ENCODE data around the gene MUC4. TPM values are rescaled to one million over a fixed set of nuclear protein-coding genes. Genes with fewer than 3 reads are reported as not detected.
A peak's percentile ranks its signal among the peaks of the same experiment; 100 is the strongest.

Gene MUC4
- total and polyA plus RNA-seq, 2 experiments from 2014 or later: 1.3 TPM

DNA sequence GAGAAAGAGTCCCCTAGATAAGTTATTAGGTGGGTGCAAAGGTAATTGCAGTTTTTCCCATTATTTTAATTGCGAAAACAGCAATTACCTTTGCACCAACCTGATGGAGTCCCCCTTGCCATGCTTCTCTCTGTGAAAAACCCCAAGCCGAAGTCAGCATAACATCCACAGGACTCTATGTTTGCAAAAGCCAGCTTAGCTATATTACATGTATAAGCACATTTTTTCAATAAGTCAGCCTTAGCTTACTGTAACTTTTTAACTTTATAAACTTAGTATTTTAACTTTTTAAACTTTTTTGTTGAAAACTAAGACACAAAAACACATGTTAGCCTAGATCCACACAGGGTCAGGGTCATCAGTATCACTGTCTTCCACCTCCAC lies 112.3 kb downstream of the MUC4 start (continued):
- TF ChIP-seq, protein P1, sequence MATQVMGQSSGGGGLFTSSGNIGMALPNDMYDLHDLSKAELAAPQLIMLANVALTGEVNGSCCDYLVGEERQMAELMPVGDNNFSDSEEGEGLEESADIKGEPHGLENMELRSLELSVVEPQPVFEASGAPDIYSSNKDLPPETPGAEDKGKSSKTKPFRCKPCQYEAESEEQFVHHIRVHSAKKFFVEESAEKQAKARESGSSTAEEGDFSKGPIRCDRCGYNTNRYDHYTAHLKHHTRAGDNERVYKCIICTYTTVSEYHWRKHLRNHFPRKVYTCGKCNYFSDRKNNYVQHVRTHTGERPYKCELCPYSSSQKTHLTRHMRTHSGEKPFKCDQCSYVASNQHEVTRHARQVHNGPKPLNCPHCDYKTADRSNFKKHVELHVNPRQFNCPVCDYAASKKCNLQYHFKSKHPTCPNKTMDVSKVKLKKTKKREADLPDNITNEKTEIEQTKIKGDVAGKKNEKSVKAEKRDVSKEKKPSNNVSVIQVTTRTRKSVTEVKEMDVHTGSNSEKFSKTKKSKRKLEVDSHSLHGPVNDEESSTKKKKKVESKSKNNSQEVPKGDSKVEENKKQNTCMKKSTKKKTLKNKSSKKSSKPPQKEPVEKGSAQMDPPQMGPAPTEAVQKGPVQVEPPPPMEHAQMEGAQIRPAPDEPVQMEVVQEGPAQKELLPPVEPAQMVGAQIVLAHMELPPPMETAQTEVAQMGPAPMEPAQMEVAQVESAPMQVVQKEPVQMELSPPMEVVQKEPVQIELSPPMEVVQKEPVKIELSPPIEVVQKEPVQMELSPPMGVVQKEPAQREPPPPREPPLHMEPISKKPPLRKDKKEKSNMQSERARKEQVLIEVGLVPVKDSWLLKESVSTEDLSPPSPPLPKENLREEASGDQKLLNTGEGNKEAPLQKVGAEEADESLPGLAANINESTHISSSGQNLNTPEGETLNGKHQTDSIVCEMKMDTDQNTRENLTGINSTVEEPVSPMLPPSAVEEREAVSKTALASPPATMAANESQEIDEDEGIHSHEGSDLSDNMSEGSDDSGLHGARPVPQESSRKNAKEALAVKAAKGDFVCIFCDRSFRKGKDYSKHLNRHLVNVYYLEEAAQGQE (IDR thresholded peaks at IDR 0.05; ENCODE audit: unreplicated experiment): no peak
- TF ChIP-seq, protein P2, sequence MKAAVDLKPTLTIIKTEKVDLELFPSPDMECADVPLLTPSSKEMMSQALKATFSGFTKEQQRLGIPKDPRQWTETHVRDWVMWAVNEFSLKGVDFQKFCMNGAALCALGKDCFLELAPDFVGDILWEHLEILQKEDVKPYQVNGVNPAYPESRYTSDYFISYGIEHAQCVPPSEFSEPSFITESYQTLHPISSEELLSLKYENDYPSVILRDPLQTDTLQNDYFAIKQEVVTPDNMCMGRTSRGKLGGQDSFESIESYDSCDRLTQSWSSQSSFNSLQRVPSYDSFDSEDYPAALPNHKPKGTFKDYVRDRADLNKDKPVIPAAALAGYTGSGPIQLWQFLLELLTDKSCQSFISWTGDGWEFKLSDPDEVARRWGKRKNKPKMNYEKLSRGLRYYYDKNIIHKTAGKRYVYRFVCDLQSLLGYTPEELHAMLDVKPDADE (IDR thresholded peaks at IDR 0.05): no peak
- no peak for TF ChIP-seq ZNF331 (CRISPR knock-in tag; IDR thresholded peaks at IDR 0.05; ENCODE audit: low read depth)
- no peak for TF ChIP-seq JUNB (IDR thresholded peaks at IDR 0.05; ENCODE audit: unreplicated experiment)
- TF ChIP-seq NANOG (IDR thresholded peaks at IDR 0.05; ENCODE audit: borderline replicate concordance): no peak

DNA sequence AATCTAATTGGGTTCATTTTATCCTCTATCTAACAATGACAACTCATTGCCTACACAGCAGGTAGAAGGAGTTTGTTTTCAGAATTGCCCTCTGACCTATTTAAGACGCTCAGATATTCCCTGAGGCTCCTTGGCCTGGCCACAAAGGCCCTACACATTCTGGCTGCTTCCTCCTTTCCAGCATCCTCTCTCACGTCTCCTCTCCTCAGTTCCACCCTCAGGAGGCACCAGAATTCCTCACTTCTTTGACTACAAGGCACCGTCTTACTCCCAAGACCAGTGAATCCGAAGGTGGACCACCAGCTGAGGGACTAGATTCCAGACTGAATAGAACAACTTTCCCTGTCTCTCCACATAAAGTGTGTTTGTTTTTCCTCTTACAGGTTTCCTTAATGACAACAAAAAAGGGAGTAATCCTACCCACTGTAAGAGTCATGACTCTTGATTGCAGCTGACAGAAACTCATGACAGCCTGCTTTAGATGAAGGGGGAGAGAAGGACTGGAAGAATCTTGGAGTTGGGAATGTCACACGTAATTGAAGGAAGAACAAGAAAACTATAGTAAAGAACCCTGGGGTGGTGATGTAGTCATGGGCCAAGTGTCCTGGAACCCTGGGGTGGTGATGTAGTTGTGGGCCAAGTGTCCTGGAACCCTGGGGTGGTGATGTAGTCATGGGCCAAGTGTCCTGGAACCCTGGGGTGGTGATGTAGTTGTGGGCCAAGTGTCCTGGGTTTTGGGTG lies 112.9 kb downstream of the MUC4 start:
- Mint-ChIP-seq H3K27me3 (ENCODE audit: insufficient read depth, low read depth, poor library complexity) (no peaks in the 10 kb centered on the region), H3K27ac (peak overlapping the region; percentile 10; the same call in 1 of the 2 replicates)

More for the DNA sequence above, 112.9 kb downstream of the MUC4 start:
- no peak for DNase-seq (ENCODE audit: low spot score)
- no peak overlapping the region for H3K27ac ChIP-seq (ENCODE audit: low read depth)
- H3K9me3 Mint-ChIP-seq: no peaks in the 10 kb centered on the region
- no peak for TF ChIP-seq NANOG (IDR thresholded peaks at IDR 0.05; ENCODE audit: borderline replicate concordance)
- TF ChIP-seq, protein P3, sequence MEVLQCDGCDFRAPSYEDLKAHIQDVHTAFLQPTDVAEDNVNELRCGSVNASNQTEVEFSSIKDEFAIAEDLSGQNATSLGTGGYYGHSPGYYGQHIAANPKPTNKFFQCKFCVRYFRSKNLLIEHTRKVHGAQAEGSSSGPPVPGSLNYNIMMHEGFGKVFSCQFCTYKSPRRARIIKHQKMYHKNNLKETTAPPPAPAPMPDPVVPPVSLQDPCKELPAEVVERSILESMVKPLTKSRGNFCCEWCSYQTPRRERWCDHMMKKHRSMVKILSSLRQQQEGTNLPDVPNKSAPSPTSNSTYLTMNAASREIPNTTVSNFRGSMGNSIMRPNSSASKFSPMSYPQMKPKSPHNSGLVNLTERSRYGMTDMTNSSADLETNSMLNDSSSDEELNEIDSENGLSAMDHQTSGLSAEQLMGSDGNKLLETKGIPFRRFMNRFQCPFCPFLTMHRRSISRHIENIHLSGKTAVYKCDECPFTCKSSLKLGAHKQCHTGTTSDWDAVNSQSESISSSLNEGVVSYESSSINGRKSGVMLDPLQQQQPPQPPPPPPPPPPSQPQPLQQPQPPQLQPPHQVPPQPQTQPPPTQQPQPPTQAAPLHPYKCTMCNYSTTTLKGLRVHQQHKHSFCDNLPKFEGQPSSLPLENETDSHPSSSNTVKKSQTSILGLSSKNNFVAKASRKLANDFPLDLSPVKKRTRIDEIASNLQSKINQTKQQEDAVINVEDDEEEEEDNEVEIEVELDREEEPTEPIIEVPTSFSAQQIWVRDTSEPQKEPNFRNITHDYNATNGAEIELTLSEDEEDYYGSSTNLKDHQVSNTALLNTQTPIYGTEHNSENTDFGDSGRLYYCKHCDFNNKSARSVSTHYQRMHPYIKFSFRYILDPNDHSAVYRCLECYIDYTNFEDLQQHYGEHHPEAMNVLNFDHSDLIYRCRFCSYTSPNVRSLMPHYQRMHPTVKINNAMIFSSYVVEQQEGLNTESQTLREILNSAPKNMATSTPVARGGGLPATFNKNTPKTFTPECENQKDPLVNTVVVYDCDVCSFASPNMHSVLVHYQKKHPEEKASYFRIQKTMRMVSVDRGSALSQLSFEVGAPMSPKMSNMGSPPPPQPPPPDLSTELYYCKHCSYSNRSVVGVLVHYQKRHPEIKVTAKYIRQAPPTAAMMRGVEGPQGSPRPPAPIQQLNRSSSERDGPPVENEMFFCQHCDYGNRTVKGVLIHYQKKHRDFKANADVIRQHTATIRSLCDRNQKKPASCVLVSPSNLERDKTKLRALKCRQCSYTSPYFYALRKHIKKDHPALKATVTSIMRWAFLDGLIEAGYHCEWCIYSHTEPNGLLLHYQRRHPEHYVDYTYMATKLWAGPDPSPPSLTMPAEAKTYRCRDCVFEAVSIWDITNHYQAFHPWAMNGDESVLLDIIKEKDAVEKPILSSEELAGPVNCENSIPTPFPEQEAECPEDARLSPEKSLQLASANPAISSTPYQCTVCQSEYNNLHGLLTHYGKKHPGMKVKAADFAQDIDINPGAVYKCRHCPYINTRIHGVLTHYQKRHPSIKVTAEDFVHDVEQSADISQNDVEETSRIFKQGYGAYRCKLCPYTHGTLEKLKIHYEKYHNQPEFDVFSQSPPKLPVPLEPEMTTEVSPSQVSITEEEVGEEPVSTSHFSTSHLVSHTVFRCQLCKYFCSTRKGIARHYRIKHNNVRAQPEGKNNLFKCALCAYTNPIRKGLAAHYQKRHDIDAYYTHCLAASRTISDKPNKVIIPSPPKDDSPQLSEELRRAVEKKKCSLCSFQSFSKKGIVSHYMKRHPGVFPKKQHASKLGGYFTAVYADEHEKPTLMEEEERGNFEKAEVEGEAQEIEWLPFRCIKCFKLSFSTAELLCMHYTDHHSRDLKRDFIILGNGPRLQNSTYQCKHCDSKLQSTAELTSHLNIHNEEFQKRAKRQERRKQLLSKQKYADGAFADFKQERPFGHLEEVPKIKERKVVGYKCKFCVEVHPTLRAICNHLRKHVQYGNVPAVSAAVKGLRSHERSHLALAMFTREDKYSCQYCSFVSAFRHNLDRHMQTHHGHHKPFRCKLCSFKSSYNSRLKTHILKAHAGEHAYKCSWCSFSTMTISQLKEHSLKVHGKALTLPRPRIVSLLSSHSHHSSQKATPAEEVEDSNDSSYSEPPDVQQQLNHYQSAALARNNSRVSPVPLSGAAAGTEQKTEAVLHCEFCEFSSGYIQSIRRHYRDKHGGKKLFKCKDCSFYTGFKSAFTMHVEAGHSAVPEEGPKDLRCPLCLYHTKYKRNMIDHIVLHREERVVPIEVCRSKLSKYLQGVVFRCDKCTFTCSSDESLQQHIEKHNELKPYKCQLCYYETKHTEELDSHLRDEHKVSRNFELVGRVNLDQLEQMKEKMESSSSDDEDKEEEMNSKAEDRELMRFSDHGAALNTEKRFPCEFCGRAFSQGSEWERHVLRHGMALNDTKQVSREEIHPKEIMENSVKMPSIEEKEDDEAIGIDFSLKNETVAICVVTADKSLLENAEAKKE (CRISPR knock-in tag; IDR thresholded peaks at IDR 0.05): 0 out of 2 replicates have a peak, but pooled peaks have one; percentile 27
- H3K36me3 ChIP-seq (ENCODE audit: insufficient read depth): no peaks in the 10 kb centered on the region
- H3K4me3 Mint-ChIP-seq: no peak overlapping the region
- H3K9me2 ChIP-seq (ENCODE audit: insufficient read depth): no peaks in the 10 kb centered on the region
- H4K20me1 ChIP-seq (replicated peaks; ENCODE audit: insufficient read depth): no peaks in the 10 kb centered on the region; the same call in 1 of the 2 replicates
- H3K27me3 ChIP-seq (ENCODE audit: insufficient read depth): no peaks in the 10 kb centered on the region
- H3K36me3 Mint-ChIP-seq (ENCODE audit: low read depth): peaks cover 8% of the 10 kb centered on the region; the same call in 1 of the 3 replicates
- peaks cover 18% of the 10 kb centered on the region; the same call in 1 of the 2 replicates for H3K4me1 ChIP-seq (ENCODE audit: insufficient read depth)
- peaks cover 27% of the 10 kb centered on the region for H3K4me1 Mint-ChIP-seq
- no peaks in the 10 kb centered on the region for H3K79me2 ChIP-seq (replicated peaks; ENCODE audit: insufficient read depth)
- no peaks in the 10 kb centered on the region for H3F3A ChIP-seq (replicated peaks; ENCODE audit: low read depth)
- H2AFZ ChIP-seq: no peak overlapping the region
- H3K4me2 ChIP-seq: peak overlapping the region; percentile 50
- peak; percentile 36 for ATAC-seq
- no peak overlapping the region for H3K4me3 ChIP-seq
